ENCODE data around the gene DLG4.

Gene DLG4

DNA sequence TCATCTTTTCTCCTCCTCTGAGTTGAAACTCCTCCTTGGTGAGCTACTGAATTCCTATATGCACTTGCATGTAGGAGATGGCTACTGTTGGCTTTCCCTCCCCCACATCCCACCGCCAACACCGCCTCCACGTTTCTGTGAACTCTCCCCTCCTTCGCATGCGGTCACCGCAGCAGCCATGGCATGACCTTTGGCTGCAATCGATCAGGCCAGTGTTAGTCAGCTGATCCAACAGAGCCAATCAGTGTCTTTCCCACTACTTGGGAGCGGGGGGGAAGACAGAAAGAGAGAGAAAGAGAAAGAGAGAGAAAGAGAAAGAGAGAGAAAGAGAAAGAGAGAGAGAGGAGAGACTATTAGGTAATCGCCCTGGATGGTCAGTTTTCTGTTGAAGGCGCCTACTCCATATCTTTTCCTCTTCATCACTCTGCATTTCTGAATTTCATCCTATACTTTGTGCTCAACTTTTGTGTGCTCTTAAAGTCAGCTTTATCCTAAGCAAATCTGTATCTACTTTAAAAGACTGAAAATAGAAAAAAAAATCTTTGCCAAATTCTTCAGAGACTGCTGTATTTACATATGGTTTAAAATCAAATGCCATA lies 63.2 kb downstream of the DLG4 start:
- no peak for DNase-seq (ENCODE audit: low spot score)

DNA sequence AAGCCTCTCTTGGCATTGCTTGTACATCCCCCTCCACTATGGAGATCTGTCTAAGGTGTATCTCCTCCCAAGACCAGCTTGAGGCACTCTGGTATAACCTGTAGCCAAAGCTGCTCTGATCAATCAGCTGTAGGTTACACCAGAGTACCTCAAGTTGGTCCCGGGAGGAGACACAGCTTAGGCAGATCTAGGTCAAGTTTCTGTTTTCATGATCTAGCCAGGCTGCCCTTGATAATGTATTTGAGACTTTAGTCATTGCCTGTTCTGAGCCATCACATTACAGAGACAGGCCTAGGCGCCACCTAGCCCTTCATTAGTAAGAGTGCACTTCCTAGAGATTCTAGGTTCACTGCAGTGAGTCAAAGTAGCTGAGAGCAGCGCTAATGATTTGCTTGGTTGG lies 71.9 kb downstream of the DLG4 start:
- DNase-seq (ENCODE audit: low spot score): no peak

DNA sequence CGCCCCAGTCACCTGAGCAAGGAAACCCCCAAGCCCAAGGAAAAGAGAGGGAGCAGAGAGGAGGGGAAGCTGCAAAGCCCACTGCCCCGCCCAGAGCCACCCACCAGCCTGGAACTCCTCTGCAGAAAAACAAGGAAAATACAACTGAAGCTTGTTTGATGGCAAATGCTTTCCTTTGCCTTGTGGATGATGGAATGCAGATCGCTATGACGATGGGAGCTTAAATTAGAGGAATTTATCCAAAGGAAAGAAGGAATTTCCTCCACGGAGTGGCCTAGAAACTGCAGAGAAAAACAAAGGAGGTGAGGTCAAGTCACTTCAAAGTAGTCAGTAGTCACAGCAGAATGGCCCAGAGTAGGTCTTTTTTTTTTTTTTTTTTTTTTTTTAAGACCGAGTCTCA lies 73.5 kb downstream of the DLG4 start:
- no peak for DNase-seq (ENCODE audit: low spot score)

DNA sequence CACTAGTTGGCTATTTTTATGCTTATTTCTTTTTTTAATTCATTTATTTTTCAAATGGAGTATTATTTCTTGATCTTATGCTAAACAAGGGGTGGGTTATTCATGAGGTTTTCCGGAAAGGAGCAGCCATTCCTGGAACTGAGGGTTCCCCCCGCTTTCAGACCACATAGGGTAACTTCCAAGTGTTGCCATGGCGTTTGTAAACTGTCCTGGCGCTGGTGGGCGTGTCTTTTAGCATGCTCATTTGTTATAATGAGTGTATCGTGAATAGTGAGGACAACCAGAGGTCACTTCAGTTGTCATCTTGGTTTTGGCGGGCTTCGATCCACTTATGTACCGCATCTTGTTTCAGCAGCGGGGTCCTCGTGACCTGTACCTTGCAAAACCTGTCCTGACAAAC lies 75.4 kb downstream of the DLG4 start:
- no peak for DNase-seq (ENCODE audit: low spot score)

DNA sequence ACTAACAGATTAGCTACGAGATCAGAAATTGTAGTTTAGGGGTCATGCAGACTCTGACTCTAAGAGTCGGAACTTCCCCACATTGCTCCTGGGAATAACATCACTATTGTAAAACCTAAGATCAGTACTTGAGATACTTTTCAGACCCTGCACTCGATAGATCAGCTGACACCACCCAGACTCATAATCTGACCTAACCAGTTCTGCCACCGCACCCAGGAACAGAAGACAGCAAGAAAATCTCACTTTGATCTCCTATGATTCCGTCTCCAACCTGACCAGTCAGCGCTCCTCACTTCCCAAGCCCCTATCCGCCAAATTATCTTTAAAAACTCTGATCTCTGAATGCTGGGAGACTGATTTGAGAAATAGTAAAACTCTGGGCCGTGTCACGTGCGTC lies 77.8 kb downstream of the DLG4 start:
- no peak for DNase-seq (ENCODE audit: low spot score)

DNA sequence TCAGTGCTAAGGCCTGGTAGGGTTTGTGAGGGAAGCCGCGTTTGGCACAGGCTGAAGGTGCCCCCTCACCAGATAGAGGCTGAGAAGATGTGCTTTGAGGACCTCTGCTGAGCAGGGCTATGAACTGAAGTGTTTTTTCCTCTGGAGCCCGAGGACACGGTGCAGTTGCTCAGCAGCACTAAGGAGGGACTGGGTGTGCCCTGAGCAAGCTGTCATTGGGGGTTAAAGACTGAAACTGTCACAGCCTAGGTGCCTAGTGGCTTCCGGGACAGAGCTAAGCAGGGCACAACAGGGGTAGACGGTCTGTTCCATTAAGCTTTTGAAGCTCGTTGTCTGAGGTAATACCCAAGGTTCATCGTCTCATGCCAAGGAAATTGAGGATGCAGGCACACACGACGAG lies 80.2 kb downstream of the DLG4 start:
- no peak for DNase-seq (ENCODE audit: low spot score)

DNA sequence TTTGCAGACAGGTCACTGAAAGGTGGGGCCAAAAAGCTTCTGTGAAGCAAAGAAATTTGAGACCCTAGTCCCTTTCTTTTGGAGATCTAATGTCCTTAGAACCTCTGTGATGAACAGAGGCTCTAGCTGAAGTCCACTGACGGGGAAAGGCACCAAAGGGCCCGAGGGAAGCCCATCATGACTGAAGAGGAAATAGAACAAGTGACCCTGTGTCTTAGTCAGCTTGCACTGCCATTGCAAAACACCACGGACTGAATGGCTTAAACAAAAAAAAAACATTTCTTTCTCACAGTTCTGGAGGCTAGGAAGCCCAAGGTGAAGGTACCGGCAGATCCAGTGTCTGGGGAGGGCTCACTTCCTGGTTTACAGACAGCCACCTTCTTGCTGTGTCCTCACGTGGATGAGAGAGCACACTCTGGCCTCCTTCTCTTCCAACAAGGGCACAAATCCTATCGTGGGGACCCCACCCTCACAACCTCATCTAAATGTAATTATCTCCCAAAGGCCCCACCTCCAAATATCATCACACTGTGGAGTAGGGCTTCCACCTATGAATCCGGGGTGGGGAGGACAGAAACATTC lies 80.7 kb downstream of the DLG4 start:
- no peak for DNase-seq (ENCODE audit: low spot score)

DNA sequence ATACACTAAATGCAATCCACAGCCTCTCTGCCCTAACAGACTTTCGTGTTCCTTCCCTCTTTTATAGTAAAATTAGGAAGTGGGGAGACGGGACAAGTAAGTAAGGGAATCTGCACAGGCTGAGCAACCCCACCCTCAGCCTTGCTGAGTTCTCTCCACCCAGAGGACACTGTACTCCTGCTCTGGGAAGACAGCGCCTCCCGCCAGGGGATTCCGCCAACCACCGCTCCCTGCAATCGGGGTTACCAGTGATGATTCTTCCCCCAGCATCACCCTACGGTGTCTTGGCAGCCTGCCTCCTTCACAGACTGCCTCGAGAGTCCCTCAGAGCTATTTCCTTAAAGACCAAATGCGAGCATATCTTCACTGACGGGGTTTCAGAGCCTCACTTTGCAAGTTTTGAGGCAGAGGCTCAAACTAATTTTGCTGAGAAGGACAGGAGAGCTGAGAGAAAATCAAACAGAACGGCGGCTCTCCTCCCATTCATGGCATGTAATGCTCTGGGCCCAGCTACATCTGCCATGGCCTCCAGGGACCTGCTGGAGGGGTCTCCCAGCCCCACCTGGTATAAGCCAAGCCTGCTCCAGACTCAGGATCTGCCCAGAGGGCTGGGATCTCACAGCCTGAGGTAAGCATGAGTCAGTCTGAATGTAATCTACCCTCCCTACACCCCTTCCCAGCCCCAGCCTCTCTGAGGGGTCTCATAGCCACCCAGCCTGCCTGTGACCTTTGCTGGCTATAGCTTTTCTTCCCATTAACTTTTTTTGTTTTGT lies 82.3 kb downstream of the DLG4 start:
- no peak for DNase-seq (ENCODE audit: low spot score)
